Stimulated activated CD8-positive, alpha-beta memory T cell treated with anti-CD3 and anti-CD28 coated beads, Interleukin-12 subunit alpha, Interleukin-12 subunit beta, amount 100 ng/mL, for 1 hour (primary cell): ENCODE measurements around the gene INTS6.

Source experiments
- DNase-seq: peaks from one replicate; pipeline ENCODE4 v3.0.0-alpha.2; 2020; ENCODE audit warnings: low read depth

The INTS6 gene

DNA sequence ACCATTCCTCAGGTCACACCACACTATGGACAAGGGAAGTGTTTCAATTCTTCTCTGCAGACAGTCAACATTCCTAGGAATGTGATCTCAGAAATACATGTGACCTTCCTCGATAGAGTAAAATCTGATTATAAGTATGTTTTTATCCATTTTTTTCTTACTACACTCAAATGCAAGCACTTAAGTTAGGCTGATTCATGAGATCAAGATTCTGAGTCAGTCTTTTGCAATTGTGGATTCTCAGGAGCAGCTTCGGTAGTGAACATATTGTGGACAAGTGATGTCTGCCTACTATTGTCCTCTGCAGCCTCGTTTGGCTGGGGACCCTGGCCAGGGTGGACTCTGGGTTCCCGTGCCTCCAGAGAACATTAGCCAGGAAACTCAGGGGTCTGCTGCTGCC lies 110.1 kb downstream of the INTS6 start:
- no peak for DNase-seq

GRCh38 chr13:51341791-51342190 lies 111.0 kb downstream of the INTS6 start:
- DNase-seq, result no peak

GRCh38 chr13:51341232-51341631 lies 111.6 kb downstream of the INTS6 start:
- no peak for DNase-seq

DNA sequence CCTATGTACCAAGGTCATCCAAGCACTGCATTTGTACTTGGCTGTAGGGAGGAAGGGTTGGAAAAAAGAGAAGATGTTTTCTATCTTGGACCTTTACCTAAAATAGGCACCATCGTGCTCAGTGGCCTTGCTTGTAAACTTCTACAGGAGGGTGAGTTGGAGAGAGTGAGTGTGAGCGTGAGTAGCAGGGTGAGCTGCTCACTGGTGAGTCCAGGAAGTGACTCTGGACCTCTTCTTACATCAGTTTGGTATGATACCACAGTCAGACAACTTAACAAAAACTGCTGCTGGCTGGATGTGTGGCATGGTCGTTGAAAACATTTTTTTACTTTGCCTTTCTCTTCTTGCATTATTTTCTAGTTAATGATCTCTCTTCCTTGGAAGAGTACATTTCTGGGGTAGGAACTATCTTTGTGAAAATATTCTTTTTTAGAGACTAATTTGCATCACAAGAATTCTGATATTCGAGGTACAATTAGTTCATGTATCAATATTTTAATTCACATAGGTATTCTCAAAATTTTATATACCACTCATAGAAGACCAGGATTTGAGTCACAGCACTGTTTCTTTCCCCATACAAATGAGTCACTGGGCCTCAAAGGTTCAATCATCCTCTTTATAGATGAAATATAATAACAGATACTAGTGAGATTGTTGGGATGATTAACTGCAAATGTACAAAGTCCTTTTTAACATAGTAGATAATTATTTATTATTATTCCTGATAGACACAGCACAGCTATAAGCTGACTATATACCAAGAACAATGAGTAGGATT lies 112.7 kb downstream of the INTS6 start:
- DNase-seq, result no peak

- no peak for DNase-seq
Observed at GRCh38 chr13:51339354-51339753, 113.5 kb downstream of the INTS6 start, which contains the start of gene SERPINE3. Gene SERPINE3, plus strand, starts transcription at chr13:51339691. Its CDS starts 1,401 bp downstream, at chr13:51341092.

DNA sequence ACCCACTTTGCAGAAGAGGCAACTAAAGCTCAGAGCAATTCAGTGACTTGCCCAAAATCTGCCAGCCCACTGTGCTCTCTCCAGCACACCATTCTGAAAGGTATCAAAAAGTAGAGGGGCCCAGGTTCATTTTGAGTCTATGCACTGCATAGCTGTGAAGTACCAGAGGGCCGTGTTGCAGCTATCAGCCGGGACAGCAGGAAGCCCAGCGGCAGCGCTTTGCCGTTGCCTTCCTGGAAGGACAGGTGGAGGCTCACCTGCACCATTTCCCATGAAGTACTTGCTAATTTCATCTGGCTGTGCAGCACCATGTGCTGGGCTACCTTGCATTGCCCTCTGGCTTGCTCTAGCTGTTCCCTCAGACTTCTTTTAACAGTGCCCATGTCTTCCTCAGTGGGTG lies 116.1 kb downstream of the INTS6 start:
- no peak for DNase-seq

DNA sequence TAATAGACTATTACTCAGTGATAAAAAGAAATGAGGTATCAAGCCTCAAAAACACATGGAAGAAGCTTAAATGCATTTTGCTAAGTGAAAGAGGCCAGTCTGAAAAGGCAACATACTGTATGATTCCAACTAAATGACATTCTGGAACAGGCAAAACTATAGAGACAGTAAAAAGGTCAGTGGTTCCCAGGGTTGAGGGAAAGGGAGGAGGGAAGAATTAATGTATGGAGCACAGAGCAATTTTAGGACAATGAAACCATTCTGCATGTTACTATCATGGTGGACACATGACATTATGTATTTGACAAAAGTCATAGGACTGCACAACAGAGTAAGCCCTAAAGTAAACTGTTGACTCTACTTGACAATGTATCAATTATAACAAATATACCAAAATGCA lies 119.0 kb downstream of the INTS6 start:
- no peak for DNase-seq

- DNase-seq, result no peak
Observed at GRCh38 chr13:51333421-51333820, 119.4 kb downstream of the INTS6 start.

- DNase-seq, result no peak
Observed at GRCh38 chr13:51332566-51333361, 120.1 kb downstream of the INTS6 start.

DNA sequence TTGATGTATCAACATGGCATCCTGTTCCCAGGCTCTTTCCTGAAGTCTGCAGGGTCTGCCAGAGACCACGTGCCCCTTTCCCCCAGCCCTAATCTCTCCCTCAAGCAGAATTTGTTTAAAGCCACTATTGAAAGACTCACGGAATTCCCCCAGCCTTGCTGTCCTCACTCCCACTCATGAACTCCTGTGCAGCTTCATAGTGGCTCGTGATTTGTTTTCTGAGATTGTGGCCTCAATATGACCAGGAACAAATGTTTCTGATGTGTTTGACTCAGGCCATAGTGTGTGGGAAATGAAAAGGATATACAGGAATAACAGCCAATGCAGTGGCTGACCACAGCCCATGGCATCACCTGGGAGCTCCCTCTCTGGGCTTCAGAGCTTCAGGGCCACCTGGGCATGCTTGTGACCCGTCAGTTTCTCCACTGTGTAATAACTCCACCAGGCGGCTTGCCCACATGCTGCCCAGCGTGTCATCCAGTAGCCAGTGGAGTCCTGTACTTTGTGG lies 121.4 kb downstream of the INTS6 start:
- DNase-seq, result no peak

- no peak for DNase-seq
Observed at GRCh38 chr13:51330791-51331190, 122.0 kb downstream of the INTS6 start.

DNA sequence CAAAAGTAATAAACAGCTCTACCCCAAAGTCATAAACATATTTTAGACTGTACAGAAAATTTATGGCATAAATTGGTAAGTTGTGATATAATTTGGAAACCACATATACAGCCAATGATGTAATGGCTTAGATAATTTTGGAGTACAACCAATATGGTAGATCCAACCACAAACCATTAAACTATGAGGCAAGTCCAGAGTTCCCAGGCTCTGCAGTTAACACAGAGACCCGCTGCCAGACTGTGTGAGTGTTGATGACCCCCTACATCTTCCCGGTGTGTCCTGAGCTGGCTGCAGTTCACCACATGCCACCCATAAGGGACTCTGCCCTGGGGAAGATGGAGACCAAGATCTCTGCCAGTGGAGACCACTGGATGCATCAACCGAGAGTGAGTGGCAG lies 123.2 kb downstream of the INTS6 start:
- DNase-seq, result no peak

GRCh38 chr13:51328488-51328887 lies 124.3 kb downstream of the INTS6 start:
- DNase-seq, result no peak

DNA sequence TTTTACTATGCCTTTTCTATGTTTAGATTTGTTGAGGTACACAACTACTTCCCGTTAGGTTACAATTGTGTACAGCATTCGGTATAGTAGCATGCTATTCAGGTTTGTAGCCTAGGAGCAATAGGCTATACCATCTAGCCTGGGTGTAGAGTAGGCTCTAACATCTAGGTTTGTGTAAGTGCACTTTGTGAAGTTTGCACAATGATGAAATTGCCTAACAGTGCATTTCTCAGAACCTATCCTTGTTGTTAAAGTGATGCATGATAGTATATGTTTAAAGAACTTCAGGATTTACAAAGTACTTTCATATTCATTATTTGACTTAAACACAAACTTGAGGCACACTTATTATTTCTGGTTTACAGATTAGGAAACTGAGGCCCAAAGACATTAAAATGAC lies 124.9 kb downstream of the INTS6 start:
- no peak for DNase-seq

- DNase-seq, result no peak
Observed at GRCh38 chr13:51326777-51327176, 126.1 kb downstream of the INTS6 start.

DNA sequence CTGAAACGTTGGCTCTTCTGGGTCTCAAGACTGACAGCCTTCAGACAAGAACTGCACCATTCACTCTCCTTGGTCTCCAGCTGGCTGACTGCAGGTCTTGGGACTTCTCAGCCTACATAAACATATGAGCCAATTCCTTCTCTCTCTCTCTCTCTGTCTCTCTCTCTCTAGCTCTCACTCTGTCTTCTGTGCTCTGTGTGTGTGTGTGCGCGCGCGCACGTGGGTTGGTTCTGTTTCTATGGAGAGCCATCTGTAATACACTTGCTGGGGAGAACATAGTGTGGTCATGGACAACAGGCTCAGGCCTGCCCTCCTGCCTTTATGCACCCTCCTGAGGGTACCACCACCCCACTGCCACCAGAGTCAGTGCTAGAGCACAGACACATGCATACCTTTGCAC lies 127.0 kb downstream of the INTS6 start:
- no peak for DNase-seq

GRCh38 chr13:51324714-51325420 lies 128.0 kb downstream of the INTS6 start:
- DNase-seq, result no peak

DNA sequence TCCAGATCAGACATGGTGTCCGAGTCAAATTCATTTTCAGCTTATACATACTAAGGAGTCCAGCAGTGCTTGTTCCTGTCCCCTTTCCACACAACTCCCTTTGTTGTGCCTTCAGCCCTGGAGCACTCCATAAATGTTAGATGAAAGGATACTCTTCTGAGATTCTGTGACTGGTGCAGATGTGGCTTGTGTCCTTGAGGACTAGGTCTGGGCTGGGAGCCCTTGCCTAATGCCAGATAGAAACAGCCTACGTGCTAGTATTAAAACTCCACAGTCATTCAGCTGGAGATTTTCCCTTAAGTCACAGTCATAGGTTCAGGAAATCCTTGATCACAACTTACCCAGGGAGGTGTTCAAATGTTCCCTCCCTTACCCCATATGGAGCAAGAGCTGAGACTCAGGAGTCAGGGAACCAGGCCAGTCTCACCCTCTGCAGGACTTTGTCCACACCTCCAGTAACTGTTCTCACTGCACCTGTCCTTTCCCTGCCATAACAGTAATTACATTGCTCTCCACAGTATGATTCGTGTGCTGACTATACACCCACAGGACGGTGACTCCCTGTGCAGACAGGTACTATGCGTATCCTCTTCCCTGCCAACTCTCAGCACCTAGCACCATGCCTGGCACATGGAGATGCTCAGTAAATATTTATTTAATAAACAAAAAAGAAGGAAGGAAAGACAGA lies 128.9 kb downstream of the INTS6 start:
- DNase-seq, result no peak

DNA sequence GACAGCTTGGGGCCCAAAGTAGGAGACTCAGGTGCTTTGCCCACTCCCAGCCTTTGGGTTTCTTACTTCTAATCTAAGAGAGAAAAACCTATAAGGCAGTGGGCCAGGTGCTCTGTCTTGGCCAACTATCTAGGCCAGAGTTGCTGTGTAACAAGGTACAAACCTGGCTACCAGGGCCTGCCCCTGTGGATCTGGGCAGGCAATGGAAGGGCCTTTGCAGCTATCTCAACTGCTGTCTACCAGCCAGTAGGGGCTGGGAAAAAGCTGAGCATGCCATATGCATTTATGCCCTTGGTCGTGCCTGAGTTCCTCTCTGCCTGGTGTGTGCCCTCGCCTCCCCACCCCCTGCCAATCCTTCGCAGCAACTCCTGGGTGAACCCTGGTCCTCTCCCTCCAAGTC lies 130.0 kb downstream of the INTS6 start:
- no peak for DNase-seq

DNA sequence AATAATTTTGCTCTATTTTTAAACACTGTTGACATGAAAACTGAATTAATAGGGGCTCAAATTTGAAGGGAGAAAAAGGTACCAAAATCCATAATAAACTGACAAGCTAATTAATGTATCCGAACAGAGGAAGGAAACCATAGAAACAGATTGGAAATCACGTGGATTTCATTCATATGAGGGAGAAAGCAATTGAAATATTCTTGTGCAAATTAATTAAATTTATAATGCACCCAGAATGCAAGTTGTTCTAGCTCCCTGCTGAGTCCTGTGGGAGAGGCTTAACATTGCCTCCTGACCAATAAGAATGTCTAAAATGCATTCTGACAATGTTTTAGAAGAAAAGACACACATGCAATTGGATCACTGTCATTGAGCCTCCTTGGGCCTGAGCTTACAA lies 131.0 kb downstream of the INTS6 start:
- no peak for DNase-seq

DNA sequence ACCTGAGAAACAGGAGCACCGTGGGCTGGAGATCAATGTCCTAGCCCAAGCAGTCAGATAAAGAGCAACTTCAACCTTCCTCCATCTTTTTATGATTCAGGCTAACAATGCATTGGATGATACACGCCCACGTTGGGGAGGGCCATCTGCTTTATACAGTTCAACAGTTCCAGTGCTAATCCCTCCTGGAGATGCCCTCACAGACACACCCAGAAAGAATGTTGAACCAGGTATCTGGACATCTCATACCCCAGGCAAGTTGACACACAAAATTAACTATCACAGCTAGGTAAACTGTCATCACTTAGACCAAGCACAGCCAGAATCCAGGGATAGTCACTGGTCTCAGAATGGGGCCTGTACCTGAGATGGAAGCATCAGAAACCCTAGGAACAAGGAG lies 134.0 kb downstream of the INTS6 start:
- no peak for DNase-seq

DNA sequence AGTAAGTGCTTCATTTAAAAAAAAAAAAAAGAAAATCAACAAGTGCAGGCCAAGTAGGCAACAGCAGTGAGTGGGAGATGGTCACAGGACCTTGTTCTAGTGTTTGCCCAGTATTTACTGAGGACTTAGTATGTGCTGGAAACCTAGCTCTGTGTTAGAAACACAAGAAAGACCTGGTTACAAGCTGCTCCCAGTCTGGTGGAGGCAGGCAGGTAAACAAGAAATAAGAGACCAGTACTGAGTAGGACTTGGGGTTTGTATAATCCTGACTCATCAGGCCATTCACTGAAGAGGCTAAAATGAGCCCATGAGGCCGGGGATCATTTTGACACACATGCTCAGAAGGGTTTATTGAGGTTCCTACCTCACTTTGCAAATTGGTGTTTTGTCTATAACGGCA lies 134.8 kb downstream of the INTS6 start:
- DNase-seq, result no peak
